ENCODE measurements around the gene IMMT. TPM values are rescaled to one million over a fixed set of nuclear protein-coding genes. Genes with fewer than 3 reads are reported as not detected.

Gene IMMT
- polyA plus RNA-seq, 1 donor from 2014 or later = 45.9 TPM

GRCh38 chr2:86226070-86226469, 30.8 kb upstream of the IMMT start:
- peaks cover 7% of the 10 kb centered on the region for H3F3A ChIP-seq (ENCODE audit: insufficient read depth, low read length, poor library complexity, severe bottlenecking)
- peaks cover 10% of the 10 kb centered on the region for H3K36me3 ChIP-seq (ENCODE audit: insufficient read depth, low read length)
- H3K27me3 ChIP-seq (ENCODE audit: insufficient read depth, low read depth, low read length) = no peaks in the 10 kb centered on the region
- H3K27ac ChIP-seq (ENCODE audit: low read length) = no peak overlapping the region
- no peak overlapping the region for H2AFZ ChIP-seq (ENCODE audit: low read depth, low read length)
- no peaks in the 10 kb centered on the region for H4K20me1 ChIP-seq (ENCODE audit: insufficient read depth)
- no peak overlapping the region for H3K4me3 ChIP-seq (ENCODE audit: low read length)
- H3K9ac ChIP-seq (ENCODE audit: low read length) = no peak overlapping the region
- TF ChIP-seq EP300 (conservative IDR thresholded peaks at IDR 0.05; ENCODE audit: poor library complexity, severe bottlenecking) (no peak), RAD21 (conservative IDR thresholded peaks at IDR 0.05) (no peak), EZH2 (IDR thresholded peaks at IDR 0.05; ENCODE audit: borderline replicate concordance, insufficient read depth, low read length, poor library complexity, severe bottlenecking) (no peak), REST (IDR thresholded peaks at IDR 0.05; ENCODE audit: borderline replicate concordance) (no peak)
- no peaks in the 10 kb centered on the region for H3K9me2 ChIP-seq (ENCODE audit: insufficient read depth, low read length)
- H3K4me2 ChIP-seq (ENCODE audit: low read length) = no peak overlapping the region
- no peaks in the 10 kb centered on the region for H3K9me3 ChIP-seq (ENCODE audit: low read length)
- H3K79me2 ChIP-seq (replicated peaks; ENCODE audit: insufficient read depth, low read length) = no peaks in the 10 kb centered on the region

- Histone ChIP-seq H3K4me2 (ENCODE audit: low read length) (no peak overlapping the region), H3K79me2 (replicated peaks; ENCODE audit: insufficient read depth, low read length) (no peaks in the 10 kb centered on the region), H3K9ac (ENCODE audit: low read length) (no peak overlapping the region), H3K27me3 (ENCODE audit: insufficient read depth, low read depth, low read length) (no peaks in the 10 kb centered on the region), H3K9me2 (ENCODE audit: insufficient read depth, low read length) (no peaks in the 10 kb centered on the region), H4K20me1 (ENCODE audit: insufficient read depth) (no peaks in the 10 kb centered on the region), H3K36me3 (ENCODE audit: insufficient read depth, low read length) (peaks cover 6% of the 10 kb centered on the region), H3K27ac (ENCODE audit: low read length) (no peak overlapping the region), H2AFZ (ENCODE audit: low read depth, low read length) (no peak overlapping the region), H3K4me3 (ENCODE audit: low read length) (no peak overlapping the region), H3K9me3 (ENCODE audit: low read length) (no peaks in the 10 kb centered on the region), H3F3A (ENCODE audit: insufficient read depth, low read length, poor library complexity, severe bottlenecking) (peaks cover 7% of the 10 kb centered on the region)
- no peak for TF ChIP-seq POLR2AphosphoS5 (IDR thresholded peaks at IDR 0.05)
- no peak for TF ChIP-seq RAD21 (conservative IDR thresholded peaks at IDR 0.05)
- no peak for TF ChIP-seq SMC3 (conservative IDR thresholded peaks at IDR 0.05; ENCODE audit: poor library complexity)
- no peak for TF ChIP-seq REST (IDR thresholded peaks at IDR 0.05; ENCODE audit: borderline replicate concordance)
- no peak for TF ChIP-seq MXI1 (conservative IDR thresholded peaks at IDR 0.05; ENCODE audit: poor library complexity, severe bottlenecking)
- TF ChIP-seq CTCF (IDR thresholded peaks at IDR 0.05; ENCODE audit: poor library complexity, severe bottlenecking) = no peak
- no peak for TF ChIP-seq EZH2 (IDR thresholded peaks at IDR 0.05; ENCODE audit: borderline replicate concordance, insufficient read depth, low read length, poor library complexity, severe bottlenecking)
- no peak for TF ChIP-seq EP300 (conservative IDR thresholded peaks at IDR 0.05; ENCODE audit: poor library complexity, severe bottlenecking)
- TF ChIP-seq TAF1 (IDR thresholded peaks at IDR 0.05; ENCODE audit: low read depth) = no peak
Measured at GRCh38 chr2:86225581-86225980, 30.3 kb upstream of the IMMT start.

Data from neural cell (in vitro differentiated cells).